GM10266 (cell line): ENCODE data around the gene NFXL1.
"Not testable (repeated sequence)": the region's sequence is repeated elsewhere in the genome, so short reads cannot be mapped to it uniquely, and the experiment has no call there.

Source experiments
- DNase-seq: peaks from one replicate; pipeline ENCODE4 v3.0.0; 2012; ENCODE audit errors: extremely low spot score
- TF ChIP-seq, protein P1 (sequence below): IDR thresholded peaks from 2 replicates; pipeline ENCODE4 v1.5.1; 2012; ENCODE audit warnings: mild to moderate bottlenecking, low read depth; ENCODE audit not compliant: control insufficient read depth, insufficient read depth; ENCODE audit errors: missing control alignments

Gene NFXL1

DNA sequence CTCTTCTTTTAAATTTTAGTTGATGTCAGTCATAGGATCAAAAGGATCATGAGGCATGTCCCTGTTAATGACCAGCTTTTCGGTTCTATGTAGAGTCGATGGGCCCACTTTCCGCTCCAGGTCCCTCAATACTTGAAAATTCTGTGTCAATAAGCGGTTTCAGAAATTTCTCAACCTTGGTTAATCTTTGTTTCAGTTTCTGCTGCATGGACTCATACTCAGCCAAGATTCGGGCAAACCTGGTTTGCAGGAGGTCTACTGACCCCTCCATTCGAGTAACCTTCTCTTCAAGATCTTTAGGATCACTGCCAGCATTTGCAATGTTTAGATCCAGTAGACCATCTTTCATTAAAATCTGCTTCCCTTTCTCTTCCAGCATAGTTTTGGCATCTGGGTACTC lies 22.0 kb upstream of the NFXL1 start:
- no peak for DNase-seq
- TF ChIP-seq, protein P1, sequence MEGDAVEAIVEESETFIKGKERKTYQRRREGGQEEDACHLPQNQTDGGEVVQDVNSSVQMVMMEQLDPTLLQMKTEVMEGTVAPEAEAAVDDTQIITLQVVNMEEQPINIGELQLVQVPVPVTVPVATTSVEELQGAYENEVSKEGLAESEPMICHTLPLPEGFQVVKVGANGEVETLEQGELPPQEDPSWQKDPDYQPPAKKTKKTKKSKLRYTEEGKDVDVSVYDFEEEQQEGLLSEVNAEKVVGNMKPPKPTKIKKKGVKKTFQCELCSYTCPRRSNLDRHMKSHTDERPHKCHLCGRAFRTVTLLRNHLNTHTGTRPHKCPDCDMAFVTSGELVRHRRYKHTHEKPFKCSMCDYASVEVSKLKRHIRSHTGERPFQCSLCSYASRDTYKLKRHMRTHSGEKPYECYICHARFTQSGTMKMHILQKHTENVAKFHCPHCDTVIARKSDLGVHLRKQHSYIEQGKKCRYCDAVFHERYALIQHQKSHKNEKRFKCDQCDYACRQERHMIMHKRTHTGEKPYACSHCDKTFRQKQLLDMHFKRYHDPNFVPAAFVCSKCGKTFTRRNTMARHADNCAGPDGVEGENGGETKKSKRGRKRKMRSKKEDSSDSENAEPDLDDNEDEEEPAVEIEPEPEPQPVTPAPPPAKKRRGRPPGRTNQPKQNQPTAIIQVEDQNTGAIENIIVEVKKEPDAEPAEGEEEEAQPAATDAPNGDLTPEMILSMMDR: no peak

DNA sequence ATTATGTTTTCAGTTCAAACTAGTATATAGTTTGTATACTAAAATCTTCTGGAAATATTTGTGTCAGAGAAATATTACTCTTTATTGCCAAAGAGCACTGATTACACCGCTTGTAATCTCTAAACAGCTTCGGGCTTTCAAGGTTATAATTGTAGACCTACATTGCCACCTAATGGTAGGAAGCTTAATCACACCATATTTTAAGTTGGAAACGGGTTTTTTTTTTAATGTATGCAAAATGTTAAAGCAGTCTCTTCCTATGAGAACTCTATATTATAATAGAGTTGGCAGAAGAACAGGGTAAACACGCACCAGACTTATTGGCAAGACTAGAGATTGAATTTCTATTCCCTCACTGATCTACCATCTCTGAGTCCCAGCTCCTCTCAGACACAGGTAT lies 19.5 kb upstream of the NFXL1 start:
- DNase-seq: peak; percentile 34
- TF ChIP-seq, protein P1: peak; percentile 56

DNA sequence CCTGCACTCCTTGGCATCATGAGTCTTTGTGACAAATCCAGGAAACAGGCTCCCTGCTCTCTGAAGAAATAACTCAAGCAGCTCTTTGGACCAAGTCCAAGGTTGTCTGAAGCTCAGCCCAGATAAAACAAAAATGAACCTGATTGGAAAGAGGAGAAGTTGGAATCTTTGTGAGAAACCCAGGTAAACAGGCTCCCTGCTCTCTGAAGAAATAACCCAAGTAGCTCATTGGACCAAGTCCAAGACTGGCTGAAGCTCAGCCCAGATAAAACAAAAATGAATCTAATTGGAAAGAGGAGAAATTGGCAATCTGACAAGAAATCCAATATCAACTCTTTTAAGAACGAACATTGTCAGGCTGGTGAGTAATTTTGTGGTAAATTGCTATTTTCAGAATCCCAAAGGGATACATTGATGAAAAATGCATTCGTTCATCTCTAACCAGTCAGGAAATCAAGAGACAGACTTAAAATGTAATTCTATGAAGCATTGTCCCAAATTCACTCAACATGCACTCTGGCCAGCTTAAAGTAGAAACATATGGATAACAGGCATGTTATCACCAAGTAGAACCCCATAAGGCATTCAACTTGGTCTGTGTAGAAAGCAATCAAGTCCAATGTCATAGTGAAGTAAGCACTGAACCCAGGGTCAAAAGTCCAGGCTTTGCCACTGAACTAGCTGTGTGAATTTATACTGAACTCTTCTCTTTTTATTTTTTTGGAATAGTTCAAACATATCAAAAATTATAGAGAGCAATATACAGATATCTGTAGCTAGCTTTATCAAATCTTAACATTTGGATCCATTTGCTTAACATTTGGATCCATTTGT lies 16.8 kb upstream of the NFXL1 start:
- TF ChIP-seq, protein P1: no peak
- no peak for DNase-seq

DNA sequence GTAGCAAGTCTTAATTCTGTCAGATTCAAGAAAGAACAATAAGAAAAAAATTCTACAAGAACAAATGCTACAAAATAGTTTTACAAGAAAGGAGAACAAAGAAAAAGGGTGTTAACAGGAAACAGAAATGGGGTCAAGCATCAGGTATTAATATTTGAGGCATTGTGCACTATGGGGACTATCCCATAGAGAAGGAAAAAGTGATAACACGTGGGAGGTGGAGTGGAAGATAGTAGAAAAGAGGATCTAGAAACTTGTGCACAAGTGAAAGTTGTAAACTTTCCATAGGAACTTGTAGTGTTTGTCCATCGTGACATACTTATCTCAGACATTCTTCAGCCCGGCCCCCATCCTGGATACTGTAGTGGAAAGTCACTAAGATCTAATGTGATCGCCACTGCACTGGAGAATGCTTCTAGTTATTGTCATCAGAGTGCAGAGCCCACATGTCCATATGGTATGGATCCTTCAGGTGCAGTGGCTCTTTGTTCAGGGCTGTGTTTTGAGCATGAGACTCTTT lies 15.4 kb upstream of the NFXL1 start:
- TF ChIP-seq, protein P1: no peak
- DNase-seq: no peak

DNA sequence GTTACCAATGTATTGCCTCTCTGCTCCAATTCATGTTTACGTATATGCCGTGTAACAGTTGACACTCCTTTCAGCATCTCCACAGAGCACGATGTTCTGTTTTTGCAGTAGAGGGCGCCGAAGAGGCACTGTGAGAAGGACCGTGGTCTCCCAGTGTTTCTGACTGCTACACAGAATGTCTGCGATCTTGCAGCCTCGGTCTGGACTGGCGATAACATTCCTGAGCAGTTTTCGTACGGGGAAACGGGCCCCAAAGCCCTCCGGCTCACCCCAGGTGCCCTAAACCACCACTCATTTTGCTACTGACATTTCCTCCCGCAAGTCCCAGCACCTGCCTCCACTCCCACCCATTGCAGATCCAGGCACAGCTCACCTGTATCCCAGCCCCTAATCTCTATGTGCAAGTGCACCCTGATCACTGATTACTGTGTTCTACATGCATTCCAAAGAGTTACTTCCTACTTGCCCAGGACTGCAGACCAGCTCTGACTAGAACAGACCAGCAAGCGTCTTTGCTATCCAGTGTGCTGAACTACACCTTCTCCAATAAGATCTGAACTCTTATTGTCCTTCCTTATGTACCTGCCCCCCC lies 12.4 kb upstream of the NFXL1 start:
- TF ChIP-seq, protein P1: peak; percentile 83
- peak; percentile 57 for DNase-seq

DNA sequence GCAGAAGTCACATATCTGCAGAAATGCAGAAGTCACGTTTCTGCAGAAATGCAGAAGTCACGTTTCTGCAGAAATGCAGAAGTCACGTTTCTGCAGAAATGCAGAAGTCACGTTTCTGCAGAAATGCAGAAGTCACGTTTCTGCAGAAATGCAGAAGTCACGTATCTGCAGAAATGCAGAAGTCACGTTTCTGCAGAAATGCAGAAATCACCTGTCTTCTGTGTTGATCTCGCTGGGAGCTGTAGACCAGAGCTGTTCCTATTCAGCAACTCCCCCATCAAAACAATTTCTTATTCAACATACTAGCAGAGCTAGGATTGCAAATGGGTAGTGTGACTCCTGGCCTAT lies 8.9 kb upstream of the NFXL1 start:
- not testable (repeated sequence) for DNase-seq

DNA sequence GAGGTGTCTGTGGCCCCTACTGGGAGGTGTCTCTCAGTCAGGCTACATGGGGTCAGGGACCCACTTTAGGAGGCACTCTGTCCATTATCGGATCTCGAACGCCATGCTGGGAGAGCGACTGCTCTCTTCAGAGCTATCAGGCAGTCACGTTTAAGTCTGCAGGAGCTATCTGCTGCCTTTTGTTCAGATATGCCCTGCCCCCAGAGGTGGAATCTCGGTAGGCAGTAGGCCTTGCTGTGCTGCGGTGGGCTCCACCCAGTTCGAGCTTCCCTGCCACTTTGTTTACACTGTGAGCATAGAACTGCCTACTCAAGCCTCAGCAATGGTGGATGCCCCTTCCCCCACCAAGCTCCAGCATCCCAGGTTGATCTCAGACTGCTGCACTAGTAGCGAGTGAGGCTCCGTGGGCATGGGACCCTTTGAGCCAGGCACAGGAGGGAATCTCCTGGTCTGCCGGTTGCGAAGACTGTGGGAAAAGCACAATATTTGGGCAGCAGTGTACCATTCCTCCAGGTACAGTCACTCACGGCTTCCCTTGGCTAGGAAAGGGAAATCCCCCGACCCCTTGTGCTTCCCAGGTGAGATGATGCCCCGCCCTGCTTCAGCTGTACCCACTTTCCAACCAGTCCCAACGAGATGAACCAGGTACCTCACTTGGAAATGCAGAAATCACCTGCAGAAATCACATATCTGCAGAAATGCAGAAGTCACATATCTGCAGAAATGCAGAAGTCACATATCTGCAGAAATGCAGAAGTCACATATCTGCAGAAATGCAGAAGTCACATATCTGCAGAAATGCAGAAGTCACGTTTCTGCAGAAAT lies 8.3 kb upstream of the NFXL1 start:
- DNase-seq: not testable (repeated sequence)

DNA sequence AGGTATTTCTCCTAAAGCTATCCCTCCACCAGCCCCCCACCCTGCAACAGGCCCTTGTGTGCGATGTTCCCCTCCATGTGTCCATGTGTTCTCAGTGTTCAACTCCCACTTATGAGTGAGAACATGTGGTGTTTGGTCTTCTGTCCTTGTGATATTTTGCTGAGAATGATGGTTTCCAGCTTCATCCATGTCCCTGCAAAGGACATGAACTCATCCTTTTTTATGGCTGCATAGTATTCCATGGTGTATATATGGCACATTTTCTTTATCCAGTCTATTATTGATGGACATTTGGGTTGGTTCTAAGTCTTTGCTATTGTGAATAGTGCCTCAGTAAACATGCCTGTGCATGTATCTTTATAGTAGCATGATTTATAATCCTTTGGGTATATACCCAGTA lies 2.8 kb upstream of the NFXL1 start:
- not testable (repeated sequence) for DNase-seq
